Parathyroid adenoma (tissue), 2 donors: ENCODE measurements around the gene PLOD3.
"Not testable (repeated sequence)": the region's sequence is repeated elsewhere in the genome, so short reads cannot be mapped to it uniquely, and the experiment has no call there.

Source experiments
- H2AFZ ChIP-seq: fragments of 300-600 bp; sonication (generic); one replicate; pipeline ENCODE4 v1.7.0; 2017; ENCODE audit warnings: antibody characterized with exemption, mild to moderate bottlenecking
- H3K27ac ChIP-seq: fragments of 300-600 bp; sonication (generic); one replicate; pipeline ENCODE4 v1.7.0; 2017
- H3K27me3 ChIP-seq: fragments of 300-600 bp; sonication (generic); one replicate; pipeline ENCODE4 v1.7.0; 2017; ENCODE audit warnings: low read length; ENCODE audit not compliant: control insufficient read depth, insufficient read depth
- H3K36me3 ChIP-seq: fragments of 300-600 bp; sonication (generic); one replicate; pipeline ENCODE4 v1.7.0; 2017; ENCODE audit warnings: low read length; ENCODE audit not compliant: control insufficient read depth, insufficient read depth
- H3K4me1 ChIP-seq: fragments of 300-600 bp; sonication (generic); one replicate; pipeline ENCODE4 v1.7.0; 2017; ENCODE audit warnings: control low read depth
- H3K4me2 ChIP-seq: fragments of 300-600 bp; sonication (generic); one replicate; pipeline ENCODE4 v1.7.0; 2017; ENCODE audit warnings: low read length
- H3K4me3 ChIP-seq: fragments of 300-600 bp; sonication (generic); one replicate; pipeline ENCODE4 v1.7.0; 2017; ENCODE audit warnings: low read depth, low read length
- H3K79me2 ChIP-seq: fragments of 300-600 bp; sonication (generic); one replicate; pipeline ENCODE4 v1.7.0; 2017; ENCODE audit warnings: control low read depth
- H3K9ac ChIP-seq: fragments of 300-600 bp; sonication (generic); one replicate; pipeline ENCODE4 v1.7.0; 2017; ENCODE audit warnings: mild to moderate bottlenecking
- H3K9me3 ChIP-seq: fragments of 300-600 bp; sonication (generic); one replicate; pipeline ENCODE4 v1.7.0; 2017; ENCODE audit warnings: low read length; ENCODE audit not compliant: control insufficient read depth
- TF ChIP-seq, protein P1 (sequence below): fragments of 300-600 bp; sonication (generic); IDR thresholded peaks from one replicate; pipeline ENCODE4 v1.7.0; 2017; ENCODE audit warnings: antibody characterized with exemption, mild to moderate bottlenecking
- donor health status: primary hyperparathyroidism.

PLOD3 gene

GRCh38 chr7:101255796-101256195, 38.4 kb upstream of the PLOD3 start:
- Histone ChIP-seq H3K9ac (no peak overlapping the region), H3K4me1 (peaks cover 6% of the 10 kb centered on the region), H3K27me3 (no peaks in the 10 kb centered on the region), H3K9me3 (no peaks in the 10 kb centered on the region), H3K36me3 (no peaks in the 10 kb centered on the region), H3K79me2 (peaks cover 5% of the 10 kb centered on the region), H2AFZ (no peak overlapping the region), H3K4me3 (no peak overlapping the region), H3K4me2 (no peak overlapping the region), H3K27ac (no peak overlapping the region)
- TF ChIP-seq, protein P1, sequence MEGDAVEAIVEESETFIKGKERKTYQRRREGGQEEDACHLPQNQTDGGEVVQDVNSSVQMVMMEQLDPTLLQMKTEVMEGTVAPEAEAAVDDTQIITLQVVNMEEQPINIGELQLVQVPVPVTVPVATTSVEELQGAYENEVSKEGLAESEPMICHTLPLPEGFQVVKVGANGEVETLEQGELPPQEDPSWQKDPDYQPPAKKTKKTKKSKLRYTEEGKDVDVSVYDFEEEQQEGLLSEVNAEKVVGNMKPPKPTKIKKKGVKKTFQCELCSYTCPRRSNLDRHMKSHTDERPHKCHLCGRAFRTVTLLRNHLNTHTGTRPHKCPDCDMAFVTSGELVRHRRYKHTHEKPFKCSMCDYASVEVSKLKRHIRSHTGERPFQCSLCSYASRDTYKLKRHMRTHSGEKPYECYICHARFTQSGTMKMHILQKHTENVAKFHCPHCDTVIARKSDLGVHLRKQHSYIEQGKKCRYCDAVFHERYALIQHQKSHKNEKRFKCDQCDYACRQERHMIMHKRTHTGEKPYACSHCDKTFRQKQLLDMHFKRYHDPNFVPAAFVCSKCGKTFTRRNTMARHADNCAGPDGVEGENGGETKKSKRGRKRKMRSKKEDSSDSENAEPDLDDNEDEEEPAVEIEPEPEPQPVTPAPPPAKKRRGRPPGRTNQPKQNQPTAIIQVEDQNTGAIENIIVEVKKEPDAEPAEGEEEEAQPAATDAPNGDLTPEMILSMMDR: no peak

- H3K9ac ChIP-seq, H3K4me2 ChIP-seq, H3K27me3 ChIP-seq, H3K36me3 ChIP-seq, H3K4me1 ChIP-seq, H3K4me3 ChIP-seq, H3K9me3 ChIP-seq, H3K27ac ChIP-seq: not testable (repeated sequence)
- H3K79me2 ChIP-seq: peaks cover 15% of the 10 kb centered on the region
- H2AFZ ChIP-seq: peak overlapping the region; percentile 92
Measured at GRCh38 chr7:101253199-101253598, 35.8 kb upstream of the PLOD3 start.

- no peaks in the 10 kb centered on the region for H3K9me3 ChIP-seq
- peak overlapping the region; percentile 61 for H3K9ac ChIP-seq
- H3K4me3 ChIP-seq: peak overlapping the region; percentile 97
- no peaks in the 10 kb centered on the region for H3K36me3 ChIP-seq
- TF ChIP-seq, protein P1: no peak
- no peaks in the 10 kb centered on the region for H3K27me3 ChIP-seq
- peaks cover 20% of the 10 kb centered on the region for H3K79me2 ChIP-seq
- H3K4me2 ChIP-seq: peak overlapping the region; percentile 76
- H3K27ac ChIP-seq: peak overlapping the region; percentile 50
- peaks cover 6% of the 10 kb centered on the region for H3K4me1 ChIP-seq
- H2AFZ ChIP-seq: peak overlapping the region; percentile 92
Measured at GRCh38 chr7:101251871-101252659, 34.7 kb upstream of the PLOD3 start.

DNA sequence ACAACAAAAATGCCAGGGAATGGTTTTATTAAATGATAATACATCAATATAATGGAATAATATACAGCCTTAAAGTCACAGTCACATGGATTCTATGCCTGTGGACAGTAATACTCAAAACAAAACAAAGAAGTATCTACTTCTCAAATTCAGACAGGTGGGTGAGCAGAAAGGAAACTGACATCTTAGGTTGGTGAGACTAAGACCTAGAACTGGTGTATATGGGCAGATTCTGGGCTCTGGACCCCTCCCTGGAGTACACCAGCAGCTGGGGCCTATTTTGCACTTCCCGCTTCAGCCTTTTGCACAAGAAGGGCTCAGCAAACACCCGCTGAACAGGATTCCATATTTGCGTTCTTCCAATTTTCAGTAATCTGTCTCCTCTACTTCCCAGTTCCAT, 32.9 kb upstream of the PLOD3 start:
- H3K4me3 ChIP-seq: no peak overlapping the region

GRCh38 chr7:101248276-101248675, 30.9 kb upstream of the PLOD3 start:
- Histone ChIP-seq H3K27ac (no peak overlapping the region), H3K9me3 (no peaks in the 10 kb centered on the region), H3K27me3 (no peaks in the 10 kb centered on the region), H3K79me2 (peaks cover 26% of the 10 kb centered on the region), H3K4me1 (peaks cover 14% of the 10 kb centered on the region), H3K36me3 (no peaks in the 10 kb centered on the region), H3K4me3 (no peak overlapping the region), H3K9ac (no peak overlapping the region), H3K4me2 (no peak overlapping the region), H2AFZ (no peak overlapping the region)
- TF ChIP-seq, protein P1: no peak

More for the DNA sequence above, 32.9 kb upstream of the PLOD3 start:
- Histone ChIP-seq H3K36me3 (no peaks in the 10 kb centered on the region), H3K9ac (no peak overlapping the region), H3K9me3 (no peaks in the 10 kb centered on the region), H2AFZ (no peak overlapping the region), H3K4me1 (peaks cover 6% of the 10 kb centered on the region), H3K27ac (no peak overlapping the region), H3K79me2 (peaks cover 23% of the 10 kb centered on the region), H3K27me3 (no peaks in the 10 kb centered on the region), H3K4me2 (no peak overlapping the region)
- TF ChIP-seq, protein P1: no peak
